Panc1 (cell line): ENCODE results near the gene MLKL. TPM values are rescaled to one million over a fixed set of nuclear protein-coding genes. Genes with fewer than 3 reads are reported as not detected.

Experiments
- ATAC-seq: fragments of 200-7000 bp; cut with Tn5 transposase; 2 replicates; pipeline ENCODE4 v1.9.1; 2020; ENCODE audit warnings: mild to moderate bottlenecking, moderate library complexity
- BruUV-seq: library from RNA; stranded (reverse); fragments of 400-500 nt; replicated peaks from 2 replicates; lab custom pipeline; 2021; lab: Mats Ljungman, UMichigan
- CTCF ChIA-PET: fragments of 300-600 bp; sonication (Branson Sonifier 250); formaldehyde crosslinking; loops from one replicate; lab custom pipeline; 2022; ENCODE audit warnings: antibody characterized with exemption; lab: Charles Lee
- POLR2A ChIA-PET: fragments of 300-600 bp; sonication (Branson Sonifier 250); formaldehyde crosslinking; loops from one replicate; lab custom pipeline; 2022; ENCODE audit warnings: antibody characterized with exemption; lab: Charles Lee
- DNase-seq: peaks from one replicate; pipeline ENCODE4 v3.0.0-alpha.2; 2010; ENCODE audit warnings: low read depth, low spot score
- H3K27ac ChIP-seq: 2 replicates; pipeline ENCODE4 v1.5.1; 2011; ENCODE audit warnings: mild to moderate bottlenecking, low read length, inconsistent platforms
- H3K27me3 ChIP-seq: fragments of 200-500 bp; sonication (Bioruptor generic); 2 replicates; pipeline ENCODE4 v1.6.0; 2014; ENCODE audit warnings: low read length, inconsistent platforms; ENCODE audit not compliant: control insufficient read depth, insufficient read depth
- H3K36me3 ChIP-seq: fragments of 200-500 bp; sonication (Bioruptor generic); 2 replicates; pipeline ENCODE4 v1.5.1; 2014; ENCODE audit warnings: inconsistent platforms, mild to moderate bottlenecking, low read length, moderate library complexity; ENCODE audit not compliant: control insufficient read depth, insufficient read depth
- H3K4me1 ChIP-seq: 2 replicates; pipeline ENCODE4 v1.5.1; 2011; ENCODE audit warnings: inconsistent platforms, mild to moderate bottlenecking, low read length, moderate library complexity; ENCODE audit not compliant: control insufficient read depth, insufficient read depth
- H3K4me3 ChIP-seq, 2 experiments: 2 replicates each; pipeline ENCODE4 v1.5.1; 2011 to 2012; ENCODE audit warnings: low read depth in 2 of 2, low read length in 2 of 2, mild to moderate bottlenecking in 2 of 2, inconsistent platforms in 1 of 2, moderate library complexity in 1 of 2
- H3K9me3 ChIP-seq: fragments of 200-500 bp; sonication (Bioruptor generic); 2 replicates; pipeline ENCODE4 v1.5.1; 2014; ENCODE audit warnings: low read depth, mild to moderate bottlenecking, inconsistent platforms, low read length, moderate library complexity; ENCODE audit not compliant: control insufficient read depth, insufficient read depth
- CTCF ChIP-seq: fragments of 450-650 bp; IDR thresholded peaks from 2 replicates; pipeline ENCODE4 v1.5.1; 2017; ENCODE audit warnings: mild to moderate bottlenecking
- POLR2AphosphoS5 ChIP-seq: IDR thresholded peaks from 2 replicates; pipeline ENCODE4 v1.6.1; 2012; ENCODE audit warnings: mild to moderate bottlenecking, low read depth, low read length, moderate library complexity
- REST ChIP-seq, 2 experiments: IDR thresholded peaks; 2 replicates each; pipeline ENCODE4 v1.6.1; 2011 to 2012; ENCODE audit warnings: low read depth in 2 of 2, control low read depth in 1 of 2, low read length in 1 of 2, mild to moderate bottlenecking in 1 of 2, moderate library complexity in 1 of 2; ENCODE audit not compliant: insufficient read depth in 1 of 2
- SIN3A ChIP-seq: IDR thresholded peaks from 2 replicates; pipeline ENCODE4 v1.6.1; 2012; ENCODE audit warnings: low read depth, mild to moderate bottlenecking, low read length, moderate library complexity, borderline replicate concordance; ENCODE audit not compliant: insufficient read depth
- TCF7L2 ChIP-seq: IDR thresholded peaks from 2 replicates; pipeline ENCODE4 v1.6.1; 2011; ENCODE audit warnings: mild to moderate bottlenecking, low read depth, low read length, inconsistent platforms
- in situ Hi-C: cut with HindIII; loops from 2 replicates; pipeline ENCODE4 v1.10.0; 2016; ENCODE audit warnings: low sequenced_read_pairs, low pct_unique_long_range_greater_than_20kb
- intact Hi-C: fragments of 100-400 bp; cut with micrococcal nuclease; formaldehyde crosslinking; loops from one replicate; pipeline ENCODE4 v1.10.0; 2022; ENCODE audit not compliant: unreplicated experiment
- total RNA-seq: library from RNA; stranded (reverse); gene quantifications from one replicate; pipeline ENCODE4 v1.2.1, GENCODE V29; 2021; ENCODE audit not compliant: unreplicated experiment

The MLKL gene
- total RNA-seq, 1 experiment from 2014 or later, result 4.8 TPM

- ChIA-PET CTCF (no interaction called here), POLR2A (no interaction called here)
- no TSS peak for BruUV-seq
- TF ChIP-seq CTCF (peak; percentile 92), SIN3A (no peak)
- ATAC-seq, result peak; percentile 96
- no peak overlapping the region for H3K27ac ChIP-seq
- intact Hi-C loops (loop anchor here (1.0 kb wide), 2 partner anchors 104 to 153 kb away; no protein-coding TSS in a partner anchor), in situ Hi-C loops (no loop called here)
- no peaks in the 10 kb centered on the region for H3K9me3 ChIP-seq
- no peaks in the 10 kb centered on the region for H3K4me1 ChIP-seq
- DNase-seq, result peak; percentile 61
- H3K27me3 ChIP-seq, result no peaks in the 10 kb centered on the region
- H3K4me3 ChIP-seq, result no peak overlapping the region
- no peaks in the 10 kb centered on the region for H3K36me3 ChIP-seq
Measured at GRCh38 chr16:74709441-74709877, 8.8 kb upstream of the MLKL start.

DNA sequence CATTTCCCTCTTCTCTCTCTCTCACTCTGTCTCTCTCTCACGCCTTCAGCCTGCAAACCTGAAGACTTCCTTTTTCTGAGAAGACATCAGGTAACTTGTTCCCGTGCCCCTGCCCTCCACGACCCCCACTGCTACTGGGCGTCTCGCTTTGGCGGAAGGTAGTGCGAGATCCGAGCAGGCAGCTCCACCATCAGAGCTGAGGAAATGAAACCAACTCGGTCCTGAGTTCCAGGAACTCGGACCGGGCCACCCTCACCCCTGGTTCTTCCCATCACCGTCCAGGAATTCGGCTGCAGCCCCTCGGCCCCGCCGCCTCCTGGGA, 585 bp downstream of the MLKL start:
- H3K4me3 ChIP-seq, result peak overlapping the region; percentile 63 to 64
- intact Hi-C loops (no loop called here), in situ Hi-C loops (no loop called here)
- POLR2A ChIA-PET, result interaction anchor here (2.1 kb wide), 1 partner anchor 33 kb away, joined by 6 read pairs; no protein-coding TSS in a partner anchor
- TF ChIP-seq CTCF (no peak), POLR2AphosphoS5 (no peak), REST (IDR thresholded peaks at IDR 0.05; ENCODE audit: insufficient read depth in 1 of 2, low read depth in 2 of 2, low read length in 1 of 2) (no peak), TCF7L2 (no peak), SIN3A (no peak)
- no peaks in the 10 kb centered on the region for H3K27me3 ChIP-seq
- no peaks in the 10 kb centered on the region; the same call in 1 of the 2 replicates for H3K4me1 ChIP-seq
- DNase-seq, result no peak
- CTCF ChIA-PET, result interaction anchor here (0.6 kb wide), 1 partner anchor 21 kb away, joined by 3 read pairs; no protein-coding TSS in a partner anchor
- peak overlapping the region; percentile 77 for H3K27ac ChIP-seq
- no peaks in the 10 kb centered on the region for H3K36me3 ChIP-seq
- ATAC-seq, result peak; percentile 47
- H3K9me3 ChIP-seq, result no peaks in the 10 kb centered on the region
- BruUV-seq, result no TSS peak
